GM19463 (cell line): ENCODE measurements around the gene SLC29A1.
"Not testable (repeated sequence)": the region's sequence is repeated elsewhere in the genome, so short reads cannot be mapped to it uniquely, and the experiment has no call there.

Experiments used
- ATAC-seq: cut with Tn5 transposase; IDR thresholded peaks from one replicate; pipeline ENCODE4 v1.9.1; 2021; ENCODE audit warnings: mild to moderate bottlenecking, moderate library complexity; ENCODE audit not compliant: unreplicated experiment

Gene SLC29A1

DNA sequence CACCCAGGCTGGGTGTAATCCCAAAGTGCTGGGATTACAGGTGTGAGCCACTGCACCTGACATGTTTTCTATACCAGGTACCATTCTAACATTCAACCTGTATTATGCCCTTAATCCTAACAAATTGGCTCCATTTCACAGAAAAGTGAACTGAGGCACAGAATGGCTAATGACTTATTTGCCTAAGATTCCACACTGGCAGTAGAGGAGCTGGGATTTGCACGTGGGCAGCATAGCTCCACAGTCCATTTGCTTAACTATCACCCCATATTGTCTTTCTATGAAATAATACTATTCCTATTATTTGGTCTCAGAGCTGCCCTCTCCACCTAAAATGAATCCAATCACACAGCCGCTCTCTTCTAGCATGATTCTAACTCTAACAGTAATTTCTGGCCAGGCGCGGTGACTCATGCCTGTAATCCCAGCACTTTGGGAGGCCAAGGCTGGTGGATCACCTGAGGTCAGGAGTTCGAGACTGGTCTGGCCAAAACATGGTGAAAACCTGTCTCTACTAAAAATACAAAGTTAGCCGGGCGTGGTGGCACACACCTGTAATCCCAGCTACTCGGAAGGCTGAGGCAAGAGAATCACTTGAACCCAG is 30.0 kb upstream of the SLC29A1 start:
- ATAC-seq: no peak

DNA sequence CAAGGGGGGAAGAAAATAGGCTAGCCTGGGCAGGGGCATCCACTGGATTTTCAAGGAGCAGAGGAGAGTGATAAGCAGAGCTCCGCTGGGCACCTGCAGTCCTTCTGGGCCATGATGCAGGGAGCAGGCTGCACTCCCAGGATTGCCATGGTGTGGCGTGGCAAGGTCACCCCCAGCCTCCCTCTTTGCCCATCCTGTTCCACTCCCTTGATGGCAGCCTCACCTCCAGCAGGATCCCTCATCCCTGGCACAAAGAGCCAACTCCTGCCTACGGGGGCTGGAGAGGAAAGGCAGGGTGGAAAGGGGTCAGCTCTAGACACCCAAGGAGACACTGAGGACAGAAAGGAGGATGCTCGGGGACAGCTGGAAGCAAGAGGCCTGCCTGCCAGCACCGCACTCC is 29.1 kb upstream of the SLC29A1 start:
- ATAC-seq: no peak

DNA sequence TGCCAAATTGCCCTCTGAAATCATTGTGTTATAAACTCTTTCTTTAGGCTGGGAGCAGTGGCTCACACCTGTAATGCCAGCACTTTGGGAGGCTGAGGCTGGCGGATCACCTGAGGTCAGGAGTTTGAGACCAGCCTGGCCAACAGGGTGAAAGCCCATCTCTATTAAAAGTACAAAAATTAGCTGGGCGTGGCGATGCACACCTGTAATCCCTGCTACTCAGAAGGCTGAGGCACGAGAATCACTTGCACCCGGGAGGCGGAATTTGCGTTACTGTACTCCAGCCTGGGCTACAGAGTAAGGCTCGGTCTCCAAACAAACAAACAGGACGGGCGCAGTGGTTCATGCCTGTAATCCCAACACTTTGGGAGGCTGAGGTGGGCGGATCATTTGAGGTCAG is 27.0 kb upstream of the SLC29A1 start:
- ATAC-seq: not testable (repeated sequence)

DNA sequence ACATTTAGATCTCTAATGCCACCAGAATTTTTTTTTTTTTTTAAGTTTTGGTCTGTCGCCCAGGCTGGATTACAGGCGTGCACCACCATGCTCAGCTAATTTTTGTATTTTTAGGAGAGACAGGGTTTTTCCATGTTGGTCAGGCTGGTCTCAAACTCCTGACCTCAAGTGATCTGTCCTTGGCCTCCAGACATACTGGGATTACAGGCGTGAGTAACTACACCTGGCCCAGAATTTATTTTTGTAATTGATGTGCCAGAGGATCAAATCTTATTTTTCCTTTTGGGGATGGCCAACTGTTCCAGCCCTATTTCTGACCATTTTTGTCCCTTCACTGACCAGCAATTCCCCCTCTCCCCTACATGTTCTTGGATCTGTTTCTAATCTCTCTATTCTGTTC is 24.7 kb upstream of the SLC29A1 start:
- ATAC-seq: no peak

DNA sequence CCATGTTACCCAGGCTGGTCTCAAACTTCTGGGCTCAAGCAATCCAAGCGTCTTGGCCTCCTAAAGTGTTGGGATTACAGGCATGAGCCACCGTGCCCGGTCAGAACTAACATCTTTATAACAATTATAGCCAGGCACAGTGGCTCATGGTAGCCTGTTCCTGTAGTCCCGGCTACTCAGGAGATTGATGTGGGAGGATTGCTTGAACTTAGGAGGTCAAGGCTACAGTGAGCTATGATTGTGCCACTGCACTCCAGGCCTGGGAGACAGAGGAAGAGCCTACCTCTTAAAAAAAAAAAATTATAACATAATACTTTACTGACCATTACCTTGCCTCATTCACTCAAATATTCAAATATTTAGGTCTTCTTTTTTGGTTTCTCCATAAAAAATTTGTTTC is 23.5 kb upstream of the SLC29A1 start:
- no peak for ATAC-seq

DNA sequence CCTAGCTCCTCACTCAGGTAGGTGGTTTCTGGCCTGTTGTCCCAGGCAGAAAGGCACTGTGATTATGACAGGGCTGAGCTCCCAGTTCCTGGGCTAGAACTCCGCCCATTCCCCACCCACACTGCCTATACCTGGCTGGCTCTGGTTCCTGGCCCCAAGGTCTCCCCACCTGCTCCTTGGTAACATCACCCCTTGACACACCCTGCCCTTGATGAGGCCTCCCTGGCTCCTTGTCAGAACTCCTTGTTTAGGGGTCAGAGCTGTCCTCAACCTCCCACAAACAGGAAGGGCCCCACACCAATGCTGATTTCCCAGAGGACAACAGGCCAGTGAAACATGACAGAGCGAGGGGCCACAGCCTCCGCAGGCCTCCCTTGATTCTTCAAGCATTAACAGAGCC is 22.2 kb upstream of the SLC29A1 start:
- no peak for ATAC-seq

DNA sequence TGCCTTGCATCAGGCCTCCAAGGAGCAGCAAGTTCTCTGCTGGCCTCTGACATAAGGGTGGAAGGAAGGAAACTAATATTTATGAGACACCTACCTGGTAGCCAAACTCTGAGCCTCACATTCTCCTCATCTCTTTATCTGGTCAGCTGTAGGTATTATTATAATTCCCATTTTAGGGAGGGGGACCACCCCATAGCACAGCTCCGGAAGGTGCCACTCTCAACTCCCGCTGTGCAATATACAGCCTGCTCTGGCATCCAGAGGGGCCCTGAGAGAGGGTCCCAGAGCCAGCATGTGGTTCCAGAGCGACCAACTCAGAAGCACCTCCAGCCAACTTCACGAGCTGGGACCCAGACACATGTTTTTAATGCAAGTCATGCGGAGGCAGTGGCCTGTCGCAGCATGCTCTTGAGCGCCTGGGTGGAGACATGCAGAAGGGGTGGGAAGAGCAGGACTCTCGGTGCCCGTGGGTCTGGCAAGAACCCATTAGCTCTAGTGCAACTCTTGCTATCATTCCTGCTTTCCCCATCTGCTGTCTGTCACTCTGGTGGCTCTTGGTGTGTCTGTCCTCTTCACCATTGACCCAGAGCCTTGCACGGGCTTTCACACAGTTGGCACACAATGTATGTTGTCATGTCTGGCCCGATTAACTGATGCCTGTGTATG is 21.6 kb upstream of the SLC29A1 start:
- no peak for ATAC-seq

DNA sequence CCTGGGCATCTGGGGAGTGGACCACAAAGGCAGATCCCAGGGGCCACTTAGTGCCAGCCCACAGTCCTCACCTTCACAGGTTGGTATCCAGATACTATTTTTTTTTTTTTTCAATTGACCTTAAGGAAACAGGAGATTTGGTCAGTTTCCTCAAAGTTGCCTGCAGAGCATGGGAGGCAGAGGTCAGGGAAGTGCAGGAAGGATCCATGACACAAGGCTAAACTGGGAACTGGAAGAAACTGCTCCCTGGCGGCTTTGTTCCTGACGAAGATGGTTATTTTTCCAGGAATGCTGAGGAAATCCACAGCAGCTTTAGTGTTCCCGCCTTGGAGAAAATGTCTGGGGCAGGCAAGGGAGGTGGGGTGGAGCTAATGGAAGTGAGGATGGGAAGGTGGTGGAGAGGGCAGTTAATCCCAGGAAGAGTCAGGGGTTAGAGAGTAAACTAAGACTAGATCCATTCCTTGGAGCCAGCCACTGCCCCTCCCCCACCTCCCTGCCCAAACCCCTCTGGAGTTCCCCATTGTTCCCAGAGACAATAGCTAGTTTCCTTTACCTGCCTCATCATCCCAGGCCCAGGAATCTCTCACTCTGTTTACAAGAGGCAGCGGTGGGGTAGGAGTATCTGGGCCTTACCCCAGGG is 20.9 kb upstream of the SLC29A1 start:
- ATAC-seq: no peak

DNA sequence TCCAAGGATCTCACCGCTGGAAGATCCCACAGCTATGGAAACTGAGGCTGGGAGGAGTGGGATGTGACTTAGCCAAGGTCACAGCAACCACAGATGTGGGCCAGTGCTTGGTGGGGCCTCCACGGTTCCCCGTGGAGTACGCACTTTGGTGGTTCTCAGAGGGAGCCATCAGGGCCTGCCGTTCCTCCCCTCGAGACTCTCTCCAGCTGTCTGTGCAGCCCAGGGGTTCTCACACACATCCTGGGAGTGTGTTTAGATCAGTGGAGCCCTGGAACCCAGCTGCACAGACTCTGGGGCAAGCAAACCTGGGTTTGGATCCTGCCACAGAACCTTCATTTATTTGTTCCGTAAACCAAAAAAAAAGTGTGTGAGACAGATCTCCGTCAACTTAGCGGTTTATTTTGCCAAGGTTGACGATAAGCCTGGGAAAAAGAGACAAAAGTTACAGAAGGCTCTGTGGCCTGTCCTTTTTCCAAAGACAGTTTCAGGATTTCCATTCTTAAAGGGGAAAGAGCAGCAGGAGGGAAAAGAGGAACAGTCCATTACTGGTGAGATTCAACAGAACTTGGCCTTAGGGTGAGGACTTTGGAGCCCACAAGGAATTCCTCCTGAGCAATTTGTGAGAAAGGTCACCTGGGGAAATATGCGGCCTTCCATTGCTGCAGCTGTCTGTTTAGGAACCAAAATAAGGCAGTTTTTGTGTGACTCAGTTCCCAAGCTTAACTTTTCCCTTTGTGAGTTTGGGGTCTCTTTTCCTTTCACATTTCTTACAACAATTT is 20.2 kb upstream of the SLC29A1 start:
- no peak for ATAC-seq

DNA sequence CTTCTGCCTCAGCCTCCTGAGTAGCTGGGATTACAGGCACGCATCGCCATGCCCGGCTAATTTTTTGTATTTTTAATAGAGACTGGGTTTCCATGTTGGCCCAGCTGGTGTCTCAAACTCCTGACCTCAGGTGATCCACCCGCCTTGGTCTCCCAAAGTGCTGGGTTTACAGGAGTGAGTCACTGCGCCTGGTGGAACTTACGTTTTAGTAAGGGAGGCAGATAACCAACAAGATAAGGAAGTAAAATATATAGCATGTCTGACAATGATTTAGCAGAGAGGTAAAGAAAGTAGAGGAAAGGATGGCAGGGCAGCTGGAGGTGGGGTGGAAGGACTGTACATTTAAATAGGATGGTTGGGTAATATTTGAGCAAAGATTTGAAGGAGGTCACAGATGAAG is 19.4 kb upstream of the SLC29A1 start:
- ATAC-seq: no peak

DNA sequence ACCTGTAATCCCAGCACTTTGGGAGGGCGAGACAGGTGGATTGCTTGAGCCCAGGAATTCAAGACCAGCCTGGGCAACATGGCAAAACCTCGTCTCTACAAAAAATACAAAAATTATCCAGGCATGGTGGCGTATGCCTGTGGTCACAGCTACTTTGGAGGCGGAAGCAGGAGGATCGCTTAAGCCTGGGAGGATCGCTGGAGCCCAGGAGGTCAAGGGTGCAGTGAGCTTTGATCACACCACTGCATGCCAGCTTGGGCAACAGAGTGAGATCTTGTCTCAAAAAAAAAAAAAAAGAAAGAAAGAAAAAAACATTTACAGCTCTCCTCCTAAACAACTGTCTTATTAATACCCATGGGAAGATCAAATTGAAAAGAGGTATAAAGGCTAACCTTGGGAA is 15.4 kb upstream of the SLC29A1 start:
- ATAC-seq: no peak

DNA sequence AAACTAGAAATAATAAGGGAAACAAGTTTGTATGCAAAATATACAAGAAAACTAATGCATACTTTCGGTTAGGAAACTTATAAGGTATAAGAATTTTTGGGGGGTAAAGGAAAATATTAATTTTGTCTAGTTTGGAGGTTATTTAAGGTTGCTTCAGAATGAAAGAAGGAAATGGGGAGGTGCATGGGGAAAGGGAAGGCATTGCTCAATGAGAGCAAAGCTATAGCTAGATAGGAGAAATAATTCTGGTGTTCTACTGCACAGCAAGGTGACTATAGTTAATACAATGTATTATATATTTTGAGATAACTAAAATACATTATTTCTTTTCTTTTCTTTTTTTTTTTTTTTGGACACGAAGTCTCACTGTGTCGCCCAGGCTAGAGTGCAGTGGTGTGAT is 12.1 kb upstream of the SLC29A1 start:
- no peak for ATAC-seq

DNA sequence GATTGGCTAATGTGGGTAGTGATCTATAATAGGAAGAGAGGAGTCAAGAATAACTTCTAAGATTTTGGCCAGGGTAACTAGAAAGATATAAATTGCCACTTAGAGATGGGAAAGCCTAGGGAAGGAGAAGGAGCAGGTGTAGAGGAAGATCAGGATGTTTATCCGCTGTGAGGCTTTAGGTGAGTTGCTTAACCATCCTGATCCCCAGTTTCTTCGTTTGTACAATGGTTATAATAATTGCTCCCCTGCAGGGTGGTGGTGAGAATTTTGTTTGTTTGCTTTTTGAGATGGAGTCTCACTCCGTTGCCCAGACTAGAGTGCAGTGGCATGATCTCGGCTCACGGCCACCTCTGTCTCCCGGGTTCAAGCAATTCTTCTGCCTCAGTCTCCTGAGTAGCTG is 9.1 kb upstream of the SLC29A1 start:
- ATAC-seq: no peak

DNA sequence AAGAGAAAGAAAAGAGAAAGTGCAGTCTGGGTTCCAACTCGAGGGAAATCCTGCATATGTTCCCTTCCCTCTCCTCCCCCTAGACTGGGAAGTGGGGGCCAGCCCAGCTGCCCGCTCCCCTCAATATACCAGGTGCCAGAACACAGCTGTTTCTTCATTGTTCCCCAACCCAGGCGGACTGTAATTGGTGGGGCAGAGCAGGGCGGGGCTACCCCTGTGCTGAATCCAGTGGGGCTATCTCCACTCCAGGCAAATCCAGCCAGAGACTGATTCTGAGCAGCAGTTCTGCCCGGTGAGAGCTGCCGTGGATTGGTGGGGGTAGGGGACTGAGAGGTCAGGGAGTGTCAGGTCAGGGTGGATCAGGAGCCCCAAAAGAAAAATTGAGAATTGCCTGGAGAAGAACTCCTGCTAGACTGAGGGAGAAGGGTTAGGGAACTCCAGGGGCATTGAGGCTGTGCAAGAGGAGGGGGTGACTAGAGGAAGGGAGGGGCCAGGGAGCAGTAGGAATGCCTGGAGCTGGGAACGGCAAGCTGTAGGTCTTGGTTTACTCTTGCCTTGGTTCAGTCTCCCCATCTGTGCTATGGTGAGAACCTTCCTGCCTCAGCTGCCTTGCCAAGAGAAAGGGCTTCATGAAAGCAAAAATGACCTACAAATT is 6.6 kb upstream of the SLC29A1 start, which contains the start of gene MYMX:
MYMX (plus strand) TSS at position 250 of the 655 bp plus-strand sequence. CDS start 546 bp downstream, outside the sequence.
- ATAC-seq: no peak

DNA sequence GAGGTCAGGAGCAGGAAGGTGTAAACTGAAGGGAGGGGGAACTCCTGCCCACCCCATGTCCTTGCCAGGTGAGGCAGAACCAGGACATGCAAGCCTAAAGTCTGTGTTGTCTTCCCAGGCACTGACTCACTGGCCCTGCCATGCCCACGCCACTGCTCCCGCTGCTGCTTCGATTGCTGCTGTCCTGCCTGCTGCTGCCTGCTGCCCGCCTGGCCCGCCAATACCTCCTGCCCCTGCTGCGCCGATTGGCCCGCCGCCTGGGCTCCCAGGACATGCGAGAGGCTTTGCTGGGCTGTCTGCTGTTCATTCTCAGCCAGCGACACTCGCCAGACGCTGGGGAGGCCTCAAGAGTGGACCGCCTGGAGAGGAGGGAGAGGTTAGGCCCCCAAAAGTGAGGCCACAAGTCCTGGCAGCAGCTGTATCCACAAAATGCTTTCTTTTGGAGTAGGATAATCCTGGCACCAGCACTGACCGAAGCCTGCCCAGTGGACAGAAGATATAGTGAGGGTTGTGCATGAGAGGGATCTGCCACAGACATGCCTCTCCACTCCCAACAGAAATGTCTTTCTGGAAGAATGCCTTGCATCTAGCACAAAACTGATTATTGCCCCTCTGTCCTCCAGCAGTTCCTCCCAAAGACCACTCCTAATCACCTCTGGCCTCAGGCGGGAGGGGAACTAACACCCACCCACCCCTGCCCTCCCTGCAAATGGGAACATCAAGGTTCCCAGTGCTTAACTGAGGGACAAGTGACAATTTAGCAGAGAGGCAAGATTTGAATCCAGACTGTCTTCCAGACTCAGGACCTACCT is 5.9 kb upstream of the SLC29A1 start:
- no peak for ATAC-seq

DNA sequence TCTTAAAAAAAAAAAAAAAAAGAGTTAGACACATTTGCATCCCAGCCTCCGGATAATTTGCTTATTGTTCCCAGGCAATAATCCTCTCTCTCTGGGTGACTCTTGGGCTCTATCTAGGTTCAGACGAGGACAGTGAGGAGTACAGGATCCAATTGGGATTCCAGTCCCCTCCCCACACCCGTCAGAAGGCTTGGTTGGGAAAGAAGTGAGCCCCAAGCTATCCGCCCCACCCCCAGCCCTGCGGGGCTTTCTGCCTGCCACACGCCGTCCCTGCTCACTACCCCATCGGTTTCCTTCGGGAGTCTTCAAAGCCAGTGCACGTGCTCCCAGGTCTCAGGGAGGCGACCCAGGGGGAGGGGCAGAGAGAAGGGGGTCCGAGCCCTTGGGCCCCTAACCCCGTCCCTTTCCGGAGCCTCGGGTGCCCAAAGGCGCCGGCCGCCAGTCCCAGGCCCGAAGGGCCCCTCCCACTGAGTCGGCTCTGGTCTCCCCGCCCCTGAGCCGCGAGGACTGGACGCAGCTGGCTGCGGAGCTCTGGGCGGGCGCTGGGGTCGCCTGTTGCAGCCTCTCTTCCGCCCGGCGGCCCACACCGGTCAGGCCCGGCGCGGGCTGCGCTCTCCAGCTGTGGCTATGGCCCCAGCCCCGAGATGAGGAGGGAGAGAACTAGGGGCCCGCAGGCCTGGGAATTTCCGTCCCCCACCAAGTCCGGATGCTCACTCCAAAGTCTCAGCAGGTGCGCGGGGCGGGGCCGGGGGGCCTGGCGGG is 4.2 kb upstream of the SLC29A1 start:
- ATAC-seq: peak; percentile 58

DNA sequence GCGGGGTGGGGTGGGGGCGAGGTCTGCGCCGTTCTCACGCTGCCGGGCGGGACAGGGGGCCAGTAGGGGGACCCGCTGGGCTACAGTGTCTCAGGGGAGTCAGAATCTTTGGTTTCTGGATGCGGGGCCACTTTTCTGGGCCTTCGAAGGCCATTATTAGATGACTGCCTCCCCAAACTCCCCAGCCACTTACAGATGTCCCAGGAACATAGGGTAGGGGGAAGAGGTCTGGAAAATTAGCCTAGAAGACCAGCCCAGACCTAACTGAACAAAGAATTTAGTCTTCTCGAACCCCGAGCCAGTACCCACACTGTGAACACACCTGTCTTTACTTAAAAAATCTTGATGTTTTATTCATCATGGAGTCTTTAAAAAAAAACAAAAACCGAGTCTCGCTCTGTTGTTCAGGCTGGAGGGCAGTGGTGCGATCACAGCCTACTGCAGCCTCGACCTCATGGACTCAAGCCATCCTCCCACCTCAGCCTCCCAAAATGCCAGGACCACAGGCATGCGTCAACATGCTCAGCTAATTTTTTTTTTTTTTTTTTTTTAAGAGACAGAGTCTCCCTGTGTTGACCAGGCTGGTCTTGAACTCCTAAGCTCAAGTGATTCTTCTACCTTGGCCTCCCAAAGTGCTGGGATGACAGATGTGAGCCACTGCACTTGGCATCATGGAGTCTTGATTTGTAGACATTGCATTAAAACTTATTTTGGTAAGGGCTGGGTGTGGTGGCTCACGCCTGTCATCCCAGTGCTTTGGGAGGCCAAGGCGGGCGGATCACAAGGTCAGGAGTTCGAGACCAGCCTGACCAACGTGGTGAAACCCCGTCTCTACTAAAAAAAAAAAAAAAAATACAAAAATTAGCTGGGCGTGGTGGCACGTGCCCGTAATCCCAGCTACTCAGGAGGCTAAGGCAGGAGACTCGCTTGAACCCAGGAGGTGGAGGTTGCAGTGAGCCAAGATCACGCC is 3.3 kb upstream of the SLC29A1 start:
- no peak for ATAC-seq

DNA sequence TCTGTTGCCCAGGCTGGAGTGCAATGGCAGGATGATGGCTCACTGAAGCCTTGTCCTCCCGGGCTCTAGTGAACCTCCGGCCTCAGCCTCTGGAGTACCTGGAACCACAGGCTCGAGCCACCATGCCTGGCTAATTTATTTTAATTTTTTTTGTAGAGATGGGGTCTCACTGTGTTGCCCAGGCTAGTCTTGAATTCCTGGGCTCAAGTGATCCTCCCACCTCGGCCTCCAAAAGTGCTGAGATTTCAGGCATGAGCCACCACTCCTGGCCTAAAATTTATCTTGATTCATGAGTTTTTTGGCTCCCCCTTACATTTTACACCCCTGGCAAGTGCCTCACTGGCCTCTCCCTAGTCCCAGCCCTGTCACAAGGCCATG is 2.5 kb upstream of the SLC29A1 start:
- no peak for ATAC-seq
